Stimulated activated CD4-positive, alpha-beta T cell treated with anti-CD3 and anti-CD28 coated beads, Interleukin-4, amount 100 ng/mL, for 48 hours (primary cell): Measurements from ENCODE around the gene CRAT.
A peak's percentile ranks its signal among the peaks of the same experiment; 100 is the strongest.

ENCODE experiments used
- DNase-seq, 2 donors: peaks; one replicate each; pipeline ENCODE4 v3.0.0-alpha.2; 2020; ENCODE audit warnings: low read depth in 2 of 2

The CRAT gene

DNA sequence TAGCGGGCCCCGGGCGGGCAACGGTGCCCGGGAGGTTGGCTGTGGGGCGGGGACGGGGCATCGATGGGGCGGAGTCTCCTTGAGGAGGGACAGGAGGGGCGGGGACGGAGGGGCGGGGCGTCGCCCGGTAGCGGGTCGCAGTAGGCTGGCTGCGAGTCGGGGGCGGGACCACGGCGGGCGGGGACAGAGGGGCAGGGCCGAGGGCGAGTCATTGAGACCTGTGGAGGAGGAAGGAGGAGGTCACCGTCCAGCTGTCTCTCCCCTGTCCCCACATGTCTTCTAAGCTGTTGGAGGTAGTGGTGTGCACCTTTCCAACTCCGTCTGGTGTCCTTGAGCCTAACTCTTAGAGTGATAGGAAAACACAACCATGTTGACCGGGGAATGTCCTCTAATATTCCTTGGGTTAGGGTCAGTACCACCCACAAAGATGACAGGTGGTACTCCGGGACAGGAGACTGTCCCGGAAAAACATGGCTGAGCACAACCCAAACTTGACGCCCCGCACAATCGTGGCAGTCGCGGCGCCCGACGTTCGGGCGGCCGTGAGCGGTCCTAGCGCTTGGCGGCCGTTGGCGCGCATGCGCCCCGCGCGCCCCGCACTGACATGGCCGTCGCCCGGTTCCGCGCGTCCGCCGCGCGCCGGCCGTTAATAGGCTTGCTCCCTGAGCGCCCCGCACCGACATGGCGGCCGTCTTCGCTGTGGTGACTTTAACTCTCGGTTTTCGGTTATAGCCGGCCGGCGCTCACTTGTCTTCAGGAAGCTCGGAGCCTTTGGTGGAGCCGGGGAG lies at the start of gene CRAT, which contains the start of gene PTPA:
Gene CRAT (minus strand): TSS at position 54 of the 788 bp plus-strand sequence. CDS start 284 bp downstream, outside the sequence.
Gene PTPA (plus strand): TSS at position 676 of the 788 bp plus-strand sequence. CDS start 186 bp downstream, outside the sequence.
- DNase-seq: peak; percentile 97 to 98

DNA sequence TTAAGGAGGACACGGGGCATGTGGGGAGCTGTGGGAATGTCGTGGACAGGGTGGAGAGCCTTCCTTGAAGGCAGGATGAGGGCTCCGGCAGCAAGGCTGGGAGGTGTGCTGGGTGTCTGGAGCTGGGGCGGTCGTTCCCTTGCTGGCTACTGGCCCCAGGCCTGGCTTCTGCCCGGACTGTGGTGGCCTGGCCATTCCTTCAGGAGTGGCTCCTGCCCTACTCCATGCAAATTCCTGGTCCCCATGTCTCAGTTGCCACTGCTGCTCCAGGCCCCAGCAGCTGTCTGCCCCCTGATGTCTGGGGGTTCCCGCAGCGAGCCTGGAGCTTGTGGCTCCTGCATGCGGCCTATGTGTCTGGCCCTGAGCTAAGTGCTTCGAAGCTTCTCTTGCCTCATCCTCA lies 45.6 kb upstream of the CRAT start:
- DNase-seq: no peak

DNA sequence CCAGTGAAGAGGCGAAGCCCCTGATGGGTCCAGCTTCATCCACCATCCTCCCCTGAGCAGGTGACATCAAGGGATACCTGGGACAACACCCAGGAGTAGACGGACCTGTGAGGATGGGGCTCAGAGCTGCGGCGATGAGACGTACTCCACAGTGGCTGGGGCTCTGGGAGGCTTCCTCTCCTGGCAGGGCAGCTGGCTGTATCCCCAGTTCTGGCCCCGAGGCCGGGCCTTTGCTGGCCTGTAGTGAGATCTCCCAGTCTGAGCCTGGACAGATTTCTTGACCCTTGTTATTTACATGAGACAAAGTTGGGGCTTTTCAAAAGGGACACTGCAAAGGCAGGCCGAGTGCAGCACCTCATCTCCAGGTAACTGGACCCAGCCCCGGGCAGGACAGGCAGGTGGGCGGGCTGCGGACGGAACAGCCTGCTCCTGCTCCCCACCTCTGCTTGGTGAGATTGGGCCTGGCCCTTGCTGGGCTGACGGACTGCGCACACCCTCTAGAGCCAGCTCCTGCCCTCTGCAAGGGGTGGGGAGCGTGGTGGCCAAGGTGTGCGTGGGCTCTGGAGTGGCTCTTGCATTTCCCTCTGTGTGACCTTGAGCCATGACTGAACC lies 44.4 kb upstream of the CRAT start:
- no peak for DNase-seq

GRCh38 chr9:129151469-129151868 lies 40.9 kb upstream of the CRAT start:
- DNase-seq: no peak

DNA sequence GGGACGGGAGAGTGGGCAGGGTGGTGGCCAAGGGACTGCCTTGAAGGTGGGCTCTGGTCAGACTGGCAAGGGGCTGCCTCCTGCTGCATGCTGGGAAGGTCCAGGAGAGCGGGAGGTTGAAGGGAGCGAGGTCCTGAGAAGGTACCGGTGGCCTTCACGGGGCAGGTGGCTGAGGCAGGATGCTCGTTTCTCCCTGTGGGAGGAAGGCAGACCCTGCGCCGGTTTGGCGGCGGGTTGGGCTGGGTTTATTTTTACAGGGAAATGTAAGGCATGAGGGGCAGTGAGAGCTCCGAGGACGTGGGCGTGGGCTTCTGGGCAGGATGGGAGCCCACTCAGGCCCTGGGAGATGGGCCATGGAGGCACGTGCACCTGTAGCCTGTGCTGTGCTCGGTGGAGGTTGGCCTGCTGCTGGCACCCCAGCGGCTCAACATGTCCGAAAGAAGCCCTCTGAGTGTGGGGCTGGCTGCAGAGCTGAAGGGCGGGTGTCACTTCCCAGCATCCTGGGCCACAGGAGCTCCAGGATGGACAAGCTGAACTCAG lies 40.1 kb upstream of the CRAT start:
- no peak for DNase-seq

DNA sequence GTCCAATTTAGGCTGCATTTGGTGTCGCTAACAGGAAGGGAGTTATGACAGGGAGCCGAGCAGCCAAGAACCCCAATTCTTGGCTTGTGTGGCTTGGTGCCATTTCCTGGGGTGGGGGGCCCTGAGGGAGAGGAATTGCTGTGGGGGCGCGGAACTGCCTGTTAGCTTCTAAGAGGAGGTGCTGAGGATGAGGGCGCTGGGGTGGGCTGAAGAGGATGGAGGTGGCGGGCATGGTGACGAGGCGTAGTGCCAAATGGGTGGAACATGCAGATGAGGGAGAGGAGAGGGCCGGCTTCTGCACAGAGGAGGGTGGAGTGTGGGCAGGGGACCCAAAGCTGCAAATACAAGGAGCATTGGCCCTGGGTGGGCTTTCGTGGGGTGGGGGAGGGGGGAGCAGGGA lies 39.5 kb upstream of the CRAT start:
- DNase-seq: no peak

DNA sequence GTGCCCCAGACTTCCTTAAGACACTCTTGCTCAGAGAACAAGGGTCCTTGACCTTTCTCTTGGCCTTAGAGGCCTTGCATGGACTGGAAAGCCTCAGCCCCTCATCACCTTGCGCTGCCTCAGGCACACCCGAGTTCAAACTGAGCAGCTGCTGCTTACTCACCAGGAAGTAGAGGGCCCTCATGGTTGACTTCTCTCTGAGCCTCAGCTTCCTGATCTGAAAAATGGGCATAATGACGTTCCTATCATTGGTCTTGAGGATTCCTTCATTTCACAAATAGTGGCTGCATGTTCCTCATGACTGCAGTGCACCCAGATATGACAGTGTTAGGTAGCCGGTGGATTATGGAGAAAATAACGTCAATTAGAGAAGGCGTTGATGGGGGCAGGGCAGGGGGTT lies 38.8 kb upstream of the CRAT start:
- DNase-seq: no peak

DNA sequence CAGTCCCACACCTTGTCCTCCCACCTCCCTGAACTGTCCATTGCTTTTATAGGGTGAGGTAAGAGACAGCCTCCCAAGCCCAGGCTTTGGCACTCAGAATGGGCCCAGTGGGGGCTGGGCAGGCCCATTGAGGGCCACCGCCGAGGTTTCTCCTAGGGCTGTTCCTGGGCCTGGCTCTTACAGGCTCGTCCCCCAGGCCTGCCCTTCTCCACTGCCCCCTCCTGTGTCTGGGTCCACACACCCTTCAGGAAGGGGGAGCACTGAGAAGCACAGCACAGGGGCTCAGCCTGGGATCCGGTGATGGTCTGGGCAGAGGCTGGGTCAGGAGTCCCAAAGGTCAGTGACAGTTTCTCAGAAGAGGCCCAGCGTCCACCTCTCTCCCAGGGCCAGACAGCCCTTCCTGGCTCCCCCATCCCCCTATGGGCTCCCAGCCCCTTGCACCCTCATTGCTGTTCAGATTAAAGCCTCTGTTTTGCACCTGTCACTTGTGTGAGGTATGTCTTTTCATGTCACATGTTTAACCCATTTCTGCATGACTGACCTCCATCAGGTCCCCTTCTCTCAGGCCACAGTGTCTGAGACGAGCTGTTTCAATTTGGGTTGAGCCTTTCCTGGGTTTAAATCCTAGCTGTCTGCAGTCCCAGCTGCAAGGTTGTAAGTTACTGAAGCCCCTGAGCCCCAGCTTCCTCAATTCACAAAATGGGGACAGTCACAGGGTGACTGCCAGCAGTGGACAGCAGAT lies 38.0 kb upstream of the CRAT start:
- DNase-seq: no peak

GRCh38 chr9:129146441-129146941 lies 35.9 kb upstream of the CRAT start:
- DNase-seq: no peak

GRCh38 chr9:129145841-129146292 lies 35.3 kb upstream of the CRAT start:
- DNase-seq: no peak

- DNase-seq: no peak
Measured at GRCh38 chr9:129145316-129145715, 34.7 kb upstream of the CRAT start.

DNA sequence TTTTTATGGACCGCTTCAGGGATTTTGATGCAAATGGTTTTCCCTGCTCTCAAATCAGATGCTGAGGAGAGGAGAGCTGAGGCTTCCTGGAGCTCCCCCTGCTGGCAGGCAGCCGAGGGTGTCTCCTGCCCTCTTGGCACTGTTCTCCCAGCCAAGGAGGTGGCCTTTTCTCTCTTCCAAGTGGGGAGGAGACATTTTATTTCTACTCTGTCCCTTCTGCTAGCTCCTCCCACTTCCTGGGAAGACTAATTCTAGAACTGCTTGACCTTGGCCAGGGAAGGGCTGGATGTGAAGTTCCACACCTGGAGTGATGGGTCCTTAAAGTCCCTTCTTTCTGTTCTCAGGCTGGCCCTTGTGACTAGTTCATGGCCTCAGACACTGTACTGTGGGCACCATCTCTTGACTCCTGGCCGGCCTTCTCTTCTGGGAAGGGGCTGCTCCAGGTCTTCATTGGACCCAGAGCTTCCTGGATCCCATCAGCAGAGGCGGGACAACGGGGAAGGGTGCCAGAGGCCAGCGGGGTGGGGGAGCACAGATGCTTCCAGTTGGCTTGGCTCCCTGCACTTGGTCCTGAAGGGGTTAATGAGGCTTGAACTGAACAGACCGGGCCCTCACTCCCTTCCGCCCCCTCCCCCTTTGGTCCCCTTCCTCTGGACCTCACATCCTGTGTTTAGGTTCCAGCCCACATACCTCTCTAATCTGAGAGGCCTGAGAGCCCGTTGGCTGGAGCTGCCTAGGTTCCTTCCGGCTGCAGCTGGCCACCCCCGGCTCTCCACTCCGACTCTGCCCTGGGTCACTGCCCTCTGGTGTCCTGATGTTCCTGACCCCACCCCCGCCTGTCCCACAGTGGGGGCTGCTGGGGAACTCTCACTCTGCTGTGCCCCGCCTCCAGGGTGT lies 32.7 kb upstream of the CRAT start:
- DNase-seq: peak; percentile 70 to 72

DNA sequence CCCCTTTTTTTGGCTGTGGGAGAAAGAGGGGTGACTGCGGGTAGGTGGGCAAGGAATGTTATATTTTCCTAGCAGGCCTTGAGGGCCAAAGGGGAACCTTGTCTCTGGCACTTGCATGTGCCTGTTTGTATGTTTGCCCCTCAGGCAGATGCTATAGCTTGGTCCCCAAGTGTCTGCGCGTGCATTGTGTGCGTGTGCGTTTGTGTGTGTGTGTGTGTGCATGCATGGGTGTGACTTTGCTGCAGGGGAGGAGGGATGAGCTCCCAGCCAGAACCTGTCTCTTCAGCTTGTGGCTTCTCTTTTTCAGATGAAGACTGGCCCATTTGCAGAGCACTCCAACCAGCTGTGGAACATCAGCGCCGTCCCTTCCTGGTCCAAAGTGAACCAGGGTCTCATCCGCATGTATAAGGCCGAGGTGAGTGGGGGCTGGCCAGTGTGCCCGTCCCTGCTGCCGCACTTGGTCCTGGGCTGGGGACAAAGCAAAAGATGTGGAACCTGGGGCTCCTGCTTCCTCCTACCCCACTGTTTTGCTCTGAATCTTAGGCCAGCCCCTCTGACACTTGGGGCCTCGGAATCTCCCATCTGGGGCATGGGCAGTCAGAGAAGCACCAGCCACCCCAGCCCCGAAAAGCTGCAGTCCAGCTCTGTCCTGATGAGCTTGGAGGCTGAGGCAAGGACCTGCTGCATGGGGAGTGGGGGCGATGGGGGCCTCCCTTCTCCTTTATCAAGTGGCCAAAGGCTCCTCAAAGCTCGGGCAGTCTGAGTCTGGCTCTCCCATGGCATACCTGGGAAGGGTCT lies 31.7 kb upstream of the CRAT start:
- no peak for DNase-seq

DNA sequence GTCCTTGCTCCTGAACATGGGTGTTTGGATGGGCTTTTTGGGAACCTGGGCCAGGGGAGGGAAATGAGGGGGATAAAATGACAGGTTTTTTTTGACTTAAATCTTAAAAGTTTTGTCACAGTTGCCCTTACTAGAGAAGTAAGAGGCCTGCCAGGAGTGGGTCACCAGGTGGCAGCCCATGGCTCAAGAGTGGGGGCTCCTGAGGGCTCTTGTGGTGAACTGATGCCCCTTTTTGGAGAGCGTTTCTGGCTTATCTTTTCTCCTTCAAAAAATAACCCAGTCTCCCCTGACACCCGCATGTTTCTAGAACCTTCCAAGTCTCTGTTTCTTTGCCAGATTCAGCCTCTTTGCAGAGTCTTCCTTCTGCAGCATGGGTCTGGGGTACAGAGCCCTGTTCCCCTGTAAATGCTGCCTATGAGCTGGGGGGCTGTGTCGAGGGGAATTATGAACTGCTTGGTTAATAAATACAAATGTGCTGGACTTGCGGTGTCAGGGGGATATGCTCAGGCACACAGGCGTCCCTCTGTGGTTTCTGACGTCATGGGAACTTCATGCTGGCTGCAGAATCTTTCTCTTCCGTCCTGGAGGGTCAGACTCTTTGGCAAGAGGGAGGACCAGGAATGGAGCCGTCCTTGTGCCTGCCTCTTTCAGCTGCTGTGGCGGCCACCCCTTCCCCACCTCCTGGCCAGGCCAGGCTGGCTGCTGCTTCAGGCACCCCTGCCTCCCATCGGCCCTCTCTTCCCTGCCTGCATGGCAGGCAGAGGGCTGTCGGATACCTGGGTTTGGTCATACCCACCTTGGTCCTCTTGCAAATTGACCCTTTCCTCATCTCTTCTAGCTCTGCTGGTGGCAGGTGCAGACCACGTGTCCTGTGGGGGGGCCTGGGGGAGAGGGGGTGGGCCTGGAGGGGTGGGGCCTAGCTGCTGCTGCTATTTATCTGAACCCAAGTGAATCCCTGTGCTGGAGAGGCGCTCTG lies 30.8 kb upstream of the CRAT start:
- no peak for DNase-seq

DNA sequence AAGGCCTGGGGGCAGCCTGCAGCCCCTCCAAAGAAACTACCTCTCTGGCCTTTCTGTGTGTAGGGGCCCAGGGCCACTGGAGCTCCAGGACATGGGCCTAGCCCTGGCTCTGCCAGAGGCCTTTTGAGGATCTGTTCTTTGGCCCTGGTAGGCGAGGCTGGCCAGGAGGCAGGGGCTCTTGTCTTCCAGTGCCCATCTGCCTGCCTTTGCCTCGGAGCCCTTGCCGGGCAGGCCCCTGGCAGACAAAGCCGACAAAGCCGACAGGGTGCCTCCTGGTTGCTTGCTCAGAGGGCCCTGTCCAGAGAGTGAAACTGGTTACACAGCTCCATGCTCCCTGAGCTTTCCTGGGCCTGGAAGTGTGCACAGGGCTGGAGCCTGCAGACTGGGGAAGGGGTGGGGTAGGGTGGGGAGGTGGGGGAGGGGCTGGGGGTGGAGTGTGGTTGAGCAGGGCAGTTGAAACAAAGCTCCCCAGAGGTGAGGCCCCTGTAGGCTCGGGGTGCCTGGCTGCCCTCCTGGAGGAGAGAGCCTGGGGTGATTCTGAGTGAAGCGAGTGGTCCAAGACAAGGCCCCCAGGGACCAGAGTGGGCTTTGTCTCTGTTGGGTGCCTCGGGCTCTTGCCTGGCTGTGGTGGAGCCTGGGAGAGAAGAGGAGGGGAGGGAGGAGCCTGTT lies 29.9 kb upstream of the CRAT start:
- peak in 1 of 2 donors; percentile 10 for DNase-seq

- DNase-seq: peak; percentile 59 to 77
Measured at GRCh38 chr9:129139993-129140396, 29.4 kb upstream of the CRAT start.

DNA sequence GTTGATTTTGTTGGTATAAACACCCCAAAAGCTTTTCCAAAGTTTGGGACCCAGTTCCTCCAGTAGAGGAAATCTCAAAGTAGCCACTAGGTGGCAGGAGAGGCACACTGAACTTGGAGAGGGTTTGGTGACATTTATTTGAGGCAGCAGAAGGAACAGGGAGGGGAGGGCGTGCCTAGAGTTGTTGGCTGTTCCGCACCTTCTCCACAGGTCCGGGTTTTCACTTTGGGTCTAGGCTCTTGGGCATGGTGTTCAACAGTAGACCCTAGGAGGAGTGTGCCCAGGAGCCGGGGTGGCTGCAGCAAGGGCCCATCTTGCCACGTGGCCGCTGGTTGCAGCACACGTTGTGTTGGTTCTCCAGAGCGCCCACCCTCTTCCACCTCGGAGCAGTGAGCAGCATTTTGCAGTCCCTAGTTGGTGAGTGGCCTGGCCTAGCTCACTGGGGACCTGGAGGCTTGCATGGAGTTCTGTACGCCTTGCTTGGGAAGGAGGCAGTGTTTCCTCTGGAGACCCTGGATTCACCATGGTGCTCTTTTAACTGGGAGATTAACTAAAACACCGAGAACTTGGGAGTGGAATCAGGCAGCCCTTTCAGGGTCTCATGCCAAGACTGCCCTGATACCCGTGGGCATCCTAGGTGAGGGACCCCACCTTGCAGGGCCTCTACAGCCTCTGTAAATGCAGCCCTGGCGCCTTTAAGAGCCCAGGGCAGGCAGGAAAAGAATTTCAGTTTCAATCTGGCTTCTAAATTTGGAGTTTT lies 28.8 kb upstream of the CRAT start:
- peak; percentile 51 to 68 for DNase-seq
